Caco-2 (cell line): Measurements from ENCODE around the gene AGPAT3. TPM values are rescaled to one million over a fixed set of nuclear protein-coding genes. Genes with fewer than 3 reads are reported as not detected.

Experiments
- BruUV-seq: library from RNA; stranded (reverse); fragments of 400-500 nt; replicated peaks from 2 replicates; lab custom pipeline; 2021; lab: Mats Ljungman, UMichigan
- CTCF ChIA-PET: fragments of 300-600 bp; sonication (Branson Sonifier 250); formaldehyde crosslinking; loops from one replicate; lab custom pipeline; 2022; ENCODE audit warnings: antibody characterized with exemption; lab: Charles Lee
- POLR2A ChIA-PET: fragments of 300-600 bp; sonication (Branson Sonifier 250); formaldehyde crosslinking; loops from one replicate; lab custom pipeline; 2022; ENCODE audit warnings: antibody characterized with exemption; lab: Charles Lee
- DNase-seq, 2 experiments: peaks; one replicate each; pipeline versions ENCODE4 v3.0.0 to v3.0.0-alpha.2; 2020 to 2022
- H3K27me3 ChIP-seq: replicated peaks from 2 replicates; pipeline ENCODE4 v1.6.0; 2011; ENCODE audit warnings: low read length; ENCODE audit not compliant: control insufficient read depth, insufficient read depth
- H3K36me3 ChIP-seq: 2 replicates; pipeline ENCODE4 v1.5.1; 2011; ENCODE audit warnings: low read length; ENCODE audit not compliant: control insufficient read depth, insufficient read depth
- H3K4me1 ChIP-seq: fragments of 250-450 bp; sonication (Bioruptor Pico); 2 replicates; pipeline ENCODE4 v1.5.1; 2020; ENCODE audit warnings: mild to moderate bottlenecking
- H3K4me3 ChIP-seq: 2 replicates; pipeline ENCODE4 v1.5.1; 2011; ENCODE audit warnings: low read depth, mild to moderate bottlenecking, control low read depth, low read length
- H3K9me3 ChIP-seq: fragments of 250-450 bp; sonication (Bioruptor Pico); 2 replicates; pipeline ENCODE4 v1.5.1; 2020; ENCODE audit warnings: mild to moderate bottlenecking, moderate library complexity
- H3K27ac Mint-ChIP-seq: one replicate; pipeline ENCODE4 v1.8.0; 2022; ENCODE audit warnings: mixed read lengths; ENCODE audit not compliant: unreplicated experiment
- H3K27me3 Mint-ChIP-seq: one replicate; pipeline ENCODE4 v1.8.0; 2022; ENCODE audit warnings: mixed read lengths; ENCODE audit not compliant: insufficient read depth, unreplicated experiment
- H3K36me3 Mint-ChIP-seq: one replicate; pipeline ENCODE4 v1.8.0; 2022; ENCODE audit warnings: mild to moderate bottlenecking, mixed read lengths; ENCODE audit not compliant: insufficient read depth, unreplicated experiment
- H3K4me1 Mint-ChIP-seq: one replicate; pipeline ENCODE4 v1.8.0; 2022; ENCODE audit warnings: low read depth, mixed read lengths; ENCODE audit not compliant: unreplicated experiment
- H3K4me3 Mint-ChIP-seq: one replicate; pipeline ENCODE4 v1.8.0; 2022; ENCODE audit warnings: mild to moderate bottlenecking, moderate library complexity, mixed read lengths; ENCODE audit not compliant: unreplicated experiment
- H3K9me3 Mint-ChIP-seq: one replicate; pipeline ENCODE4 v1.8.0; 2022; ENCODE audit warnings: mixed read lengths; ENCODE audit not compliant: unreplicated experiment
- intact Hi-C: fragments of 100-400 bp; cut with micrococcal nuclease; formaldehyde crosslinking; loops from one replicate; pipeline ENCODE4 v1.10.0; 2022; ENCODE audit not compliant: unreplicated experiment
- total RNA-seq: library from RNA; stranded (reverse); gene quantifications from 2 replicates; pipeline ENCODE4 v1.2.3, GENCODE V29; 2022
- TF ChIP-seq, protein P1 (sequence below), 2 experiments: fragments of 200-600 bp in 1 of 2; IDR thresholded peaks; 1 replicate in 1 of 2; 2 replicates in 1 of 2; pipeline versions ENCODE4 v1.5.1 to v1.8.0; 2011 to 2022; ENCODE audit warnings: antibody characterized with exemption in 1 of 2, control low read depth in 1 of 2, inconsistent platforms in 1 of 2, low read depth in 1 of 2, low read length in 1 of 2, mild to moderate bottlenecking in 1 of 2, moderate library complexity in 1 of 2; ENCODE audit not compliant: insufficient read depth in 1 of 2, severe bottlenecking in 1 of 2, unreplicated experiment in 1 of 2

The AGPAT3 gene
- total RNA-seq, 1 experiment from 2014 or later = 61.8 TPM

DNA sequence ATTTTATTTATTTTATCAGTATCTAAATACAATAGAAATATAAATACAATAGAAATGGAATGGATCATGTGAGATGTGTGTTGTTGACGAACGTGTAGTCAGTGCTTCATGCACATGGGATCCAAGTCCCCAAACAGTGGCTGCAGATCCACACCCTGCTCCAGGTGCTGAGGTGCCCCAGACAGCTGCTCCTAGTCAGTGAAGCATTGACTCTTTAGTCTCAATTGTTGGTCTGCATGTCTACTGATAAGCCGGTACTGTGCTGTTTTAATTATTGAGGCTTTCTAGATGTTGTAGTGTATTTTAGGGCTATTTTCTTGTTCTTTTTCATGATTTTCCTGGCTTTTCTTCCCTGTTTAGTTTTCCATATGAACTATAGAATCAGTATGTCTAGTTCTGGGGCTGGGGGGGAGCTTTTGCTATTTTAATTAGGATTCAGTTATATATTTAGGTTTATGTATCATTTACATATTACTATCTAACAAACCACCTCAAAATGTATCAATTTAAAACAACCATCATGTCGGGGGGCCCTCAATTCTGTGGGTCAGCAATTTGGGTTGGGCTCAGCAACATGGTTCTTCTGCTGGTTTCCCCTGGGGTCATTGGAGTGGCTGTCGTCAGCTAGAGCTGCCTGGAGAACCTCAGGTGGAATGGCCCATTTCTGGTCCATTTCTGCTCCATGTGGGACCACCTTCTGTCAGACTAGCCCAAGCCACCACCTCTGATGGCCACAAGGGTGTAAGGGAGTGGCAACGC is 83.9 kb downstream of the AGPAT3 start:
- no peak overlapping the region for H3K4me3 Mint-ChIP-seq
- H3K4me1 Mint-ChIP-seq = no peaks in the 10 kb centered on the region
- ChIA-PET POLR2A (interaction anchor here (0.6 kb wide), 1 partner anchor 15 kb away, joined by 3 read pairs; no protein-coding TSS in a partner anchor), CTCF (no interaction called here)
- H3K4me1 ChIP-seq = no peaks in the 10 kb centered on the region
- no peaks in the 10 kb centered on the region; the same call in 1 of the 2 replicates for H3K36me3 ChIP-seq
- H3K27ac Mint-ChIP-seq = no peak overlapping the region
- H3K27me3 Mint-ChIP-seq = no peaks in the 10 kb centered on the region
- H3K36me3 Mint-ChIP-seq = peaks cover 7% of the 10 kb centered on the region
- H3K27me3 ChIP-seq = no peaks in the 10 kb centered on the region
- TF ChIP-seq, protein P1, sequence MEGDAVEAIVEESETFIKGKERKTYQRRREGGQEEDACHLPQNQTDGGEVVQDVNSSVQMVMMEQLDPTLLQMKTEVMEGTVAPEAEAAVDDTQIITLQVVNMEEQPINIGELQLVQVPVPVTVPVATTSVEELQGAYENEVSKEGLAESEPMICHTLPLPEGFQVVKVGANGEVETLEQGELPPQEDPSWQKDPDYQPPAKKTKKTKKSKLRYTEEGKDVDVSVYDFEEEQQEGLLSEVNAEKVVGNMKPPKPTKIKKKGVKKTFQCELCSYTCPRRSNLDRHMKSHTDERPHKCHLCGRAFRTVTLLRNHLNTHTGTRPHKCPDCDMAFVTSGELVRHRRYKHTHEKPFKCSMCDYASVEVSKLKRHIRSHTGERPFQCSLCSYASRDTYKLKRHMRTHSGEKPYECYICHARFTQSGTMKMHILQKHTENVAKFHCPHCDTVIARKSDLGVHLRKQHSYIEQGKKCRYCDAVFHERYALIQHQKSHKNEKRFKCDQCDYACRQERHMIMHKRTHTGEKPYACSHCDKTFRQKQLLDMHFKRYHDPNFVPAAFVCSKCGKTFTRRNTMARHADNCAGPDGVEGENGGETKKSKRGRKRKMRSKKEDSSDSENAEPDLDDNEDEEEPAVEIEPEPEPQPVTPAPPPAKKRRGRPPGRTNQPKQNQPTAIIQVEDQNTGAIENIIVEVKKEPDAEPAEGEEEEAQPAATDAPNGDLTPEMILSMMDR (IDR thresholded peaks at IDR 0.05; ENCODE audit: insufficient read depth in 1 of 2, low read depth in 1 of 2, low read length in 1 of 2, severe bottlenecking in 1 of 2, unreplicated experiment in 1 of 2) = no peak
- BruUV-seq = no TSS peak
- intact Hi-C loops = no loop called here
- peaks cover 9% of the 10 kb centered on the region; the same call in 1 of the 2 replicates for H3K9me3 ChIP-seq
- no peaks in the 10 kb centered on the region for H3K9me3 Mint-ChIP-seq
- H3K4me3 ChIP-seq = no peak overlapping the region
- no peak for DNase-seq

DNA sequence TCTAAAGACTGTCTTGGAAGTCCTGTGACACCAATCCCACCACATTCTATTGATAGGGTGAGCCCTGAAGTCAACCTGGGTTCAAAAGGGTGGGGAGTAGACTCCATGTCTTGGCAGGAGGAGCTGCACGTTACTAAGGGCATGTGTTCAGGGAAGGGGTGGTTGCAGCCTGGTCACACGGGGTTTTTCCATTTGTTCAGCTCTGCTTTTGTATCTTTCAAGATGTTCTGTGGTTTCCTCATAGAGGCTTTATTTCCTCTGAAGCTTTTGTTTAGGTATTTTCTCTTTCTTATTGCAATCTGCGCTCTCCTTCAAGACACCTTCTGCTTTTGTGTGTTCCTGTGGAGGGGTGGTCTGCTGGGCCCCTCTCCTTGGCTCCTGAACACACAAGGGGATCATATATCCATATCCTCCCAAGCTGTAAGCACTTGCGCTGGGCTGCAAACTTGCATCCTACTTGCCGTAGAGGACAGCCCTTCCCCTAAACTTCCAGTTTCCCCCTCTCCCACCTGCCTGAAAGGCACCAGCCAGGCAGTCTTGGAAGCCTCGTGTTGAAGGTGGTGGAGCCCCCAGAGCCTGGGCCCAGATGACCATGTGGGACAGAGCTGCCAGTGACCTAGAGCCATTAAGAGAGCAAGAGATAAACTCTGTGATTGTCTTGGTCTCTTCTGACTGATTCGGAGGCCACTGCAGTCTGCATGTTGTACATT is 84.6 kb downstream of the AGPAT3 start:
- TF ChIP-seq, protein P1 (IDR thresholded peaks at IDR 0.05; ENCODE audit: insufficient read depth in 1 of 2, low read depth in 1 of 2, low read length in 1 of 2, severe bottlenecking in 1 of 2, unreplicated experiment in 1 of 2) = no peak
- Mint-ChIP-seq H3K27me3 (no peaks in the 10 kb centered on the region), H3K27ac (no peak overlapping the region), H3K4me1 (no peaks in the 10 kb centered on the region), H3K9me3 (no peaks in the 10 kb centered on the region), H3K4me3 (no peak overlapping the region), H3K36me3 (peaks cover 7% of the 10 kb centered on the region)
- BruUV-seq = no TSS peak
- ChIA-PET POLR2A (interaction anchor here (0.6 kb wide), 1 partner anchor 14 kb away, joined by 3 read pairs; no protein-coding TSS in a partner anchor), CTCF (no interaction called here)
- Histone ChIP-seq H3K4me3 (no peak overlapping the region), H3K36me3 (no peaks in the 10 kb centered on the region; the same call in 1 of the 2 replicates), H3K27me3 (no peaks in the 10 kb centered on the region), H3K9me3 (peaks cover 9% of the 10 kb centered on the region; the same call in 1 of the 2 replicates), H3K4me1 (no peaks in the 10 kb centered on the region)
- intact Hi-C loops = no loop called here
- no peak for DNase-seq

DNA sequence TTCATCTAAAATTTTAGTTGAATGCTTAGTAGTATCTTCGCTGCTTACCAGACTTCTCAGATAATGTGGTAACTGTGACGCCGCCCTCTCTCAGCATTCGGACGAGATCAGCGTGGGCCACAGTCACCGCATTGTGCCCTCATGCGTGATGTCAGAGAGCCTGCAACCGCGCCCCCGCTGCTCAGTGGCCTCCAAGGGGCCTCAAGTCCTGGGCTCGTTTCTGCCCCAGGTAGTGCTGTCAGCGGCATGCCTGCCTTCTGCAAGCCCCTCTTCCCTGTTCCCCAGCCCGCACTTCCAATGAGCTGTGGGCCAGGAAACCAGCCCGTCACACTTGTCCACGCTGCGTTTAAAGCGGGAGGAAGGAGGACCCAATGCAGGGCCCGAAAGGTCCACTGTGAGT is 85.5 kb downstream of the AGPAT3 start:
- TF ChIP-seq, protein P1 (IDR thresholded peaks at IDR 0.05; ENCODE audit: insufficient read depth in 1 of 2, low read depth in 1 of 2, low read length in 1 of 2, severe bottlenecking in 1 of 2, unreplicated experiment in 1 of 2) = no peak
- H3K9me3 Mint-ChIP-seq = no peaks in the 10 kb centered on the region
- Histone ChIP-seq H3K4me1 (no peaks in the 10 kb centered on the region), H3K4me3 (no peak overlapping the region), H3K36me3 (no peaks in the 10 kb centered on the region; the same call in 1 of the 2 replicates), H3K27me3 (no peaks in the 10 kb centered on the region), H3K9me3 (peaks cover 9% of the 10 kb centered on the region; the same call in 1 of the 2 replicates)
- no peak overlapping the region for H3K4me3 Mint-ChIP-seq
- DNase-seq = no peak
- H3K27ac Mint-ChIP-seq = no peak overlapping the region
- CTCF ChIA-PET = no interaction called here
- H3K4me1 Mint-ChIP-seq = no peaks in the 10 kb centered on the region
- no peaks in the 10 kb centered on the region for H3K27me3 Mint-ChIP-seq
- peaks cover 7% of the 10 kb centered on the region for H3K36me3 Mint-ChIP-seq
- POLR2A ChIA-PET = no interaction called here
- intact Hi-C loops = no loop called here
- no TSS peak for BruUV-seq
